Mesenchymal stem cell (in vitro differentiated cells and primary cell): ENCODE results near the gene CD1C.
"Not testable (repeated sequence)": the region's sequence is repeated elsewhere in the genome, so short reads cannot be mapped to it uniquely, and the experiment has no call there.

Experiments
- DNase-seq: peaks from one replicate; pipeline ENCODE4 v3.0.0-alpha.2; 2013
- H2AFZ ChIP-seq: one replicate; pipeline ENCODE4 v1.6.1; 2013; ENCODE audit warnings: low read depth, mild to moderate bottlenecking, control low read depth, inconsistent platforms, low read length, moderate library complexity
- H2AK5ac ChIP-seq: 2 replicates; pipeline ENCODE4 v1.6.1; 2013; ENCODE audit warnings: low read length, moderate library complexity, mild to moderate bottlenecking, inconsistent platforms; ENCODE audit not compliant: severe bottlenecking
- H2BK120ac ChIP-seq: one replicate; pipeline ENCODE4 v1.6.1; 2013; ENCODE audit warnings: low read depth, mild to moderate bottlenecking, inconsistent platforms, low read length, moderate library complexity
- H2BK12ac ChIP-seq, 2 experiments: one replicate each; pipeline ENCODE4 v1.6.1; 2013; ENCODE audit warnings: inconsistent platforms in 2 of 2, low read length in 2 of 2, mild to moderate bottlenecking in 2 of 2, moderate library complexity in 2 of 2, control low read depth in 1 of 2
- H2BK15ac ChIP-seq: one replicate; pipeline ENCODE4 v1.6.1; 2013; ENCODE audit warnings: mild to moderate bottlenecking, low read depth, inconsistent platforms; ENCODE audit not compliant: poor library complexity, severe bottlenecking
- H2BK5ac ChIP-seq: 2 replicates; pipeline ENCODE4 v1.6.1; 2013; ENCODE audit warnings: low read depth, mild to moderate bottlenecking, low read length, control low read depth, inconsistent platforms; ENCODE audit not compliant: poor library complexity, severe bottlenecking
- H3K14ac ChIP-seq, 2 experiments: one replicate each; pipeline ENCODE4 v1.6.1; 2013; ENCODE audit warnings: inconsistent platforms in 2 of 2, low read length in 2 of 2, control low read depth in 1 of 2, mild to moderate bottlenecking in 1 of 2, moderate library complexity in 1 of 2
- H3K18ac ChIP-seq, 2 experiments: one replicate each; pipeline ENCODE4 v1.6.1; 2013; ENCODE audit warnings: inconsistent platforms in 2 of 2, low read length in 2 of 2, control low read depth in 1 of 2, low read depth in 1 of 2, mild to moderate bottlenecking in 1 of 2
- H3K23ac ChIP-seq, 2 experiments: one replicate each; pipeline ENCODE4 v1.6.1; 2013; ENCODE audit warnings: inconsistent platforms in 2 of 2, low read length in 2 of 2, mild to moderate bottlenecking in 2 of 2, moderate library complexity in 2 of 2, control low read depth in 1 of 2
- H3K27ac ChIP-seq: 2 replicates; pipeline ENCODE4 v1.5.1; 2013; ENCODE audit warnings: mild to moderate bottlenecking, moderate library complexity, low read length, control low read depth, inconsistent platforms; ENCODE audit not compliant: poor library complexity, severe bottlenecking
- H3K27me3 ChIP-seq, 2 experiments: 2 replicates each; pipeline versions ENCODE4 v1.6.1 to v1.7.0; 2013; ENCODE audit warnings: low read length in 2 of 2, mild to moderate bottlenecking in 2 of 2, moderate library complexity in 2 of 2, control low read depth in 1 of 2, inconsistent platforms in 1 of 2; ENCODE audit not compliant: control insufficient read depth in 1 of 2, insufficient read depth in 1 of 2
- H3K36me3 ChIP-seq, 2 experiments: 2 replicates each; pipeline versions ENCODE4 v1.6.1 to v1.7.0; 2013; ENCODE audit warnings: low read length in 2 of 2, control low read depth in 1 of 2, inconsistent platforms in 1 of 2, low read depth in 1 of 2, mild to moderate bottlenecking in 1 of 2; ENCODE audit not compliant: insufficient read depth in 2 of 2, control insufficient read depth in 1 of 2
- H3K4ac ChIP-seq, 2 experiments: one replicate each; pipeline ENCODE4 v1.6.1; 2013; ENCODE audit warnings: inconsistent platforms in 2 of 2, low read length in 2 of 2, mild to moderate bottlenecking in 2 of 2, moderate library complexity in 2 of 2, control low read depth in 1 of 2, low read depth in 1 of 2
- H3K4me1 ChIP-seq: 2 replicates; pipeline ENCODE4 v1.6.1; 2013; ENCODE audit warnings: low read depth, low read length, control low read depth; ENCODE audit not compliant: control insufficient read depth, insufficient read depth
- H3K4me2 ChIP-seq: 2 replicates; pipeline ENCODE4 v1.6.1; 2013; ENCODE audit warnings: low read length, mild to moderate bottlenecking, inconsistent platforms; ENCODE audit not compliant: poor library complexity, severe bottlenecking
- H3K4me3 ChIP-seq, 2 experiments: 2 replicates each; pipeline versions ENCODE4 v1.5.1 to v1.7.0; 2013; ENCODE audit warnings: low read length in 2 of 2, mild to moderate bottlenecking in 2 of 2, control low read depth in 1 of 2, low read depth in 1 of 2; ENCODE audit not compliant: insufficient read depth in 1 of 2
- H3K79me1 ChIP-seq: replicated peaks from 2 replicates; pipeline ENCODE4 v1.6.1; 2013; ENCODE audit warnings: mild to moderate bottlenecking, control low read depth, low read length, inconsistent platforms; ENCODE audit not compliant: poor library complexity, severe bottlenecking
- H3K9ac ChIP-seq: 2 replicates; pipeline ENCODE4 v1.7.0; 2013; ENCODE audit warnings: mild to moderate bottlenecking, low read length, moderate library complexity
- H3K9me3 ChIP-seq: 2 replicates; pipeline ENCODE4 v1.7.0; 2013; ENCODE audit warnings: mild to moderate bottlenecking, low read length; ENCODE audit not compliant: control insufficient read depth
- H4K8ac ChIP-seq: one replicate; pipeline ENCODE4 v1.6.1; 2013; ENCODE audit warnings: inconsistent platforms, mild to moderate bottlenecking, low read length, moderate library complexity
- H4K91ac ChIP-seq: one replicate; pipeline ENCODE4 v1.6.1; 2013; ENCODE audit warnings: mild to moderate bottlenecking, low read length, inconsistent platforms
- WGBS: methylation state at CpG from one replicate; pipeline ENCODE4 v1.1.7; 2013; ENCODE audit warnings: mixed read lengths; 5-methylcytosine and 5-hydroxymethylcytosine counted together

Gene CD1C

DNA sequence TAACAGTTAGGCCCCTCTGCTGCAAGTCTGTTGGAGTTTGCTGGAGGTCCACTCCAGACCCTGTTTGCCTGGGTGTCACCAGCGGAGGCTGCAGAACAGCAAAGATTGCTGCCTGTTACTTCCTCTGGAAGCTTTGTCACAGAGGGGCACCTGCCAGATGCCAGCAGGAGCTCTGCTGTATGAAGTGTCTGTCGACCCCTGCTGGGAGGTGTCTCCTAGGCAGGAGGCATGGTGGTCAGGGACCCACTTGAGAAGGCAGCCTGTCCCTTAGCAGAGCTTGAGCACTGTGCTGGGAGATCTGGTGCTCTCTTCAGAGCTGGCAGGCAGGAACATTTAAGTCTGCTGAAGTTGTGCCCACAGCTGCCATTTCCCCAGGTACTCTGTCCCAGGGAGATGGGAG lies 7.3 kb upstream of the CD1C start:
- H2BK12ac ChIP-seq, H3K14ac ChIP-seq, DNase-seq, H2AFZ ChIP-seq, H3K27me3 ChIP-seq, H3K4me1 ChIP-seq, H2BK5ac ChIP-seq, H3K27ac ChIP-seq, H3K36me3 ChIP-seq, H3K4me3 ChIP-seq, H2AK5ac ChIP-seq, H3K9ac ChIP-seq, H3K18ac ChIP-seq, H3K4ac ChIP-seq, H3K4me2 ChIP-seq, H4K8ac ChIP-seq, H3K9me3 ChIP-seq, H4K91ac ChIP-seq, H3K79me1 ChIP-seq, H2BK120ac ChIP-seq, H2BK15ac ChIP-seq, H3K23ac ChIP-seq: not testable (repeated sequence)
- WGBS, result 62% methylated on average over 2 of the region's 2 CpGs

DNA sequence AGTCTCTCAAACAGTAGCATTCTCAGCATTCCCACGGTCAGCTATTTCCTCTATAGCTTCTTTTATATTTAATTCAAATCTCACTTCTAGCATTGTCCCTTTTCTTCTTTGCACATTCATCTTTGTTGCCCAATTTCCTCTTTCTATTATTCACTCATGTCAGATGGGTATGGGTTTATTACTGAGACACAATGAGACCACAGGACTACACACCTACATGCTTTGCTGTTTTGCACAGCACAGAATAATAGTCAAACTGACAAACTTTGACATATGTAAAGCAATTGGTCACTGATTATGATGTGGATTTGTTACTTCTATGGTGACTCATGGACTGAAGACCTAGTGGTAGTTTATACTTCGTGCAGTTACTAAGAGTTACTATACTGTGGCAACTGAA lies 5.8 kb upstream of the CD1C start:
- H4K91ac ChIP-seq, result no peak overlapping the region
- no peaks in the 10 kb centered on the region for H3K36me3 ChIP-seq
- 30% methylated on average over 2 of the region's 2 CpGs for WGBS
- no peak overlapping the region for H3K27ac ChIP-seq
- H2BK5ac ChIP-seq, result no peak overlapping the region
- H3K23ac ChIP-seq, result no peak overlapping the region
- no peak overlapping the region for H2BK12ac ChIP-seq
- DNase-seq, result no peak
- no peak overlapping the region for H3K9ac ChIP-seq
- no peak overlapping the region for H2AFZ ChIP-seq
- no peak overlapping the region for H2BK15ac ChIP-seq
- no peak overlapping the region for H3K4ac ChIP-seq
- H3K4me1 ChIP-seq, result no peaks in the 10 kb centered on the region
- H3K79me1 ChIP-seq, result no peaks in the 10 kb centered on the region
- H3K4me3 ChIP-seq, result no peak overlapping the region
- no peak overlapping the region for H2BK120ac ChIP-seq
- H3K14ac ChIP-seq, result no peak overlapping the region
- no peak overlapping the region for H3K18ac ChIP-seq
- H3K9me3 ChIP-seq, result no peaks in the 10 kb centered on the region
- H3K4me2 ChIP-seq, result no peak overlapping the region
- H4K8ac ChIP-seq, result no peak overlapping the region
- H3K27me3 ChIP-seq, result no peaks in the 10 kb centered on the region
- no peak overlapping the region for H2AK5ac ChIP-seq

DNA sequence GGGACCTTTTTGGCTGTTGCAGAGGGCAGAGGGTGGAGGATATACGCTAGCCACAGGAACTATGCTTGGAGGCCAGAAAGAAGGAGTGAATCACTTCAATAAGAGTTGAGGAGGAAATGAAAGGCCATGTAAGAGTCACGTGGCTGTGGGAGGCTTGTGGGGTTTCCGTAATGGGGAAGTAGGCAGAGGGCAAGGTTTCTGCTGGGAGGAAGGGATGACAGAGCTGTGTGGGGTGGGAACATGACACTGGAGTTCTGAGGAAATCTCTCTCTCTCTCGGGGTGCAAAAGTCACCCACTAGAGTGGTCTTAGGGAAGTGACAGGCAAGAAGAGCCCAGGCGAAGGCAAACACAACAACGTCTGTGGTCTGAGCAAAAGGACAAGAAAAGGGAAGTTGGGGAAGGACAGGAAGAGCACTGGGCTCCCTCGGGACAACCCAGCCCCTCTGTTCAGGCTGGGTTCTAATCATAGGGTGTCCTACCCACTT lies 3.9 kb upstream of the CD1C start:
- H4K91ac ChIP-seq, result no peak overlapping the region
- DNase-seq, result no peak
- H3K9me3 ChIP-seq, result no peaks in the 10 kb centered on the region
- H3K27ac ChIP-seq, result no peak overlapping the region
- H2BK5ac ChIP-seq, result no peak overlapping the region
- H3K4me3 ChIP-seq, result no peak overlapping the region
- no peak overlapping the region for H2AFZ ChIP-seq
- H2BK120ac ChIP-seq, result no peak overlapping the region
- H3K14ac ChIP-seq, result no peak overlapping the region
- H3K23ac ChIP-seq, result no peak overlapping the region
- no peak overlapping the region for H4K8ac ChIP-seq
- no peak overlapping the region for H2AK5ac ChIP-seq
- H3K79me1 ChIP-seq, result no peaks in the 10 kb centered on the region
- no peaks in the 10 kb centered on the region for H3K27me3 ChIP-seq
- H3K4me2 ChIP-seq, result no peak overlapping the region
- no peak overlapping the region for H3K4ac ChIP-seq
- no peaks in the 10 kb centered on the region for H3K4me1 ChIP-seq
- no peak overlapping the region for H2BK12ac ChIP-seq
- no peak overlapping the region for H2BK15ac ChIP-seq
- WGBS, result 57% methylated on average over 6 of the region's 7 CpGs
- H3K9ac ChIP-seq, result no peak overlapping the region
- no peaks in the 10 kb centered on the region for H3K36me3 ChIP-seq
- H3K18ac ChIP-seq, result no peak overlapping the region

DNA sequence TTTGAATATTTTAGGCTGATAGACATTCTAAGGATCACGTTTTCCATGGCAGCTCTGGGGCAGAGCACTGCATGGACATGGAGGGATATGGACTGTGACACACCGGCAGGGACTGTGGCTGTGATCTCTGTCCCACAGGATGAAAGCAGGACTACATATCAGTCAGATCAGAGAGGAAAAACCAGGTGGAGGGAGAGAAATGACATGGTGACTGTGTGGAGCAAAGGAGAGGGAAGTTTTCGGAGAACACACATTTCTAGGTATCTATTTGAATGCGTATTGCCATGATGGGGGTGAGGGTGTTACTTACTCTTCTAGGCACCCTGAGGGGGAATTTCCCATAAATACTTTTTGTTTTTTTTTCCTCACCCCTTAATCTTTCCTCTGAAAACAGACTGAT lies 3.2 kb upstream of the CD1C start:
- Histone ChIP-seq H4K8ac (no peak overlapping the region), H2BK5ac (no peak overlapping the region), H3K27ac (no peak overlapping the region), H2AK5ac (no peak overlapping the region), H2AFZ (no peak overlapping the region), H3K14ac (no peak overlapping the region), H3K36me3 (no peaks in the 10 kb centered on the region), H3K9ac (no peak overlapping the region), H3K18ac (no peak overlapping the region), H2BK12ac (no peak overlapping the region), H2BK120ac (no peak overlapping the region), H3K4me1 (no peaks in the 10 kb centered on the region), H4K91ac (no peak overlapping the region), H3K4ac (no peak overlapping the region), H3K27me3 (no peaks in the 10 kb centered on the region), H3K23ac (no peak overlapping the region), H3K9me3 (no peaks in the 10 kb centered on the region), H3K79me1 (no peaks in the 10 kb centered on the region), H3K4me2 (no peak overlapping the region), H3K4me3 (no peak overlapping the region), H2BK15ac (no peak overlapping the region)
- DNase-seq, result no peak
- WGBS, result 61% methylated on average over 3 of the region's 4 CpGs
